ENCODE data around the gene DPP6.

DNA sequence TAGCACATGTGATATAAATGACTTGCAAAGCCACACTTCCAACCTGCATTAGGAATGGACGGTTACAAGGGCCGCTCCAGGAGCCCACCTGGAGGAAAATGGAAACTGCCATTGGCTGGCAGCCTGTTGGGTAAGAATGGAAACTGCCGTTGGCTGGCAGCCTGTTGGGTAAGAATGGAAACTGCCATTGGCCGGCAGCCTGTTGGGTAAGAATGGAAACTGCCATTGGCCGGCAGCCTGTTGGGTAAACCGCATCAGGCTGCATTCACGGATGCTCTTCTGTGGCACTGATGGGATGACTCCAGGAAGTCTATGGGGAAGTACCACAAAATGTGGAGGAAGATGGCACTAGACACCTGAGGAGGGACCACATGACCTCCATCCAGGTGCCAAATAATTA, 143.1 kb downstream of the DPP6 start:
- no peak for TF ChIP-seq CTCF (conservative IDR thresholded peaks at IDR 0.05; ENCODE audit: low read depth, low read length)
- no peak for TF ChIP-seq EZH2 (IDR thresholded peaks at IDR 0.05; ENCODE audit: borderline replicate concordance, low read depth, low read length, poor library complexity, severe bottlenecking)

Measured in A673 (cell line).